T-helper 17 cell (primary cell): ENCODE measurements around the gene S100A5. TPM values are rescaled to one million over a fixed set of nuclear protein-coding genes. Genes with fewer than 3 reads are reported as not detected.

Source experiments
- ATAC-seq: fragments of 150-1000 bp; cut with Tn5 transposase; 2 replicates; pipeline ENCODE4 v1.10.0; 2021; ENCODE audit warnings: mild to moderate bottlenecking, moderate library complexity
- DNase-seq, 3 donors: peaks; one replicate each; pipeline versions ENCODE4 v3.0.0 to v3.0.0-alpha.2; 2020 to 2021
- H3K9me3 ChIP-seq: one replicate; pipeline ENCODE4 v1.7.0; 2013; ENCODE audit warnings: low read length, mild to moderate bottlenecking; ENCODE audit not compliant: control insufficient read depth, poor library complexity, severe bottlenecking
- H3K27ac Mint-ChIP-seq: one replicate; pipeline ENCODE4 v1.8.0; 2022; ENCODE audit warnings: mild to moderate bottlenecking, moderate library complexity, mixed read lengths
- H3K27me3 Mint-ChIP-seq: one replicate; pipeline ENCODE4 v1.8.0; 2022; ENCODE audit warnings: mixed read lengths
- H3K36me3 Mint-ChIP-seq: one replicate; pipeline ENCODE4 v1.8.0; 2022; ENCODE audit warnings: low read depth, mixed read lengths
- H3K4me1 Mint-ChIP-seq: one replicate; pipeline ENCODE4 v1.8.0; 2022; ENCODE audit warnings: mild to moderate bottlenecking, mixed read lengths
- H3K4me3 Mint-ChIP-seq: one replicate; pipeline ENCODE4 v1.8.0; 2022; ENCODE audit warnings: mild to moderate bottlenecking, moderate library complexity, mixed read lengths
- total RNA-seq, 4 donors: library from RNA in 2 of 4; stranded (reverse) in 2 of 4; gene quantifications; one replicate each; pipeline ENCODE4 v1.2.3 and lab custom pipeline; 2022 to 2026

Gene S100A5
- total RNA-seq, 2 donors from 2014 or later: 1.1 TPM; not detected in 1

GRCh38 chr1:153548722-153549688 is 8.3 kb upstream of the S100A5 start, which contains the start of gene S100A3:
Gene S100A3 (minus strand): TSS chr1:153549258. CDS start chr1:153548485, 773 bp downstream.
- peaks cover 12% of the 10 kb centered on the region for H3K36me3 Mint-ChIP-seq
- H3K27ac Mint-ChIP-seq: peak within 1 kb of the TSS; percentile 41
- peaks cover 36% of the 10 kb centered on the region for H3K4me1 Mint-ChIP-seq
- H3K4me3 Mint-ChIP-seq: no peak within 1 kb of the TSS
- DNase-seq: no peak
- no peak for ATAC-seq
- no peaks in the 10 kb centered on the region for H3K9me3 ChIP-seq
- no peaks in the 10 kb centered on the region for H3K27me3 Mint-ChIP-seq

- DNase-seq: no peak
- H3K36me3 Mint-ChIP-seq: peaks cover 12% of the 10 kb centered on the region
- H3K27me3 Mint-ChIP-seq: no peaks in the 10 kb centered on the region
- H3K9me3 ChIP-seq: no peaks in the 10 kb centered on the region
- no peak overlapping the region for H3K4me3 Mint-ChIP-seq
- ATAC-seq: no peak
- peak overlapping the region; percentile 41 for H3K27ac Mint-ChIP-seq
- peaks cover 38% of the 10 kb centered on the region for H3K4me1 Mint-ChIP-seq
Observed at GRCh38 chr1:153547560-153548551, 7.1 kb upstream of the S100A5 start.

GRCh38 chr1:153546796-153547559 is 6.2 kb upstream of the S100A5 start:
- H3K4me1 Mint-ChIP-seq: peaks cover 45% of the 10 kb centered on the region
- peak overlapping the region; percentile 98 for H3K4me3 Mint-ChIP-seq
- ATAC-seq: no peak
- no peaks in the 10 kb centered on the region for H3K27me3 Mint-ChIP-seq
- peaks cover 12% of the 10 kb centered on the region for H3K36me3 Mint-ChIP-seq
- H3K9me3 ChIP-seq: no peaks in the 10 kb centered on the region
- H3K27ac Mint-ChIP-seq: peak overlapping the region; percentile 96
- DNase-seq: no peak

GRCh38 chr1:153546371-153546770 is 5.6 kb upstream of the S100A5 start:
- H3K9me3 ChIP-seq: no peaks in the 10 kb centered on the region
- Mint-ChIP-seq H3K4me1 (peaks cover 50% of the 10 kb centered on the region), H3K27me3 (no peaks in the 10 kb centered on the region), H3K36me3 (peaks cover 12% of the 10 kb centered on the region), H3K27ac (peak overlapping the region; percentile 96), H3K4me3 (peak overlapping the region; percentile 98)
- DNase-seq: no peak
- ATAC-seq: no peak

- DNase-seq: peak; percentile 61 to 78 (median 61)
- H3K4me3 Mint-ChIP-seq: peak within 1 kb of the TSS; percentile 98
- H3K36me3 Mint-ChIP-seq: peaks cover 12% of the 10 kb centered on the region
- no peaks in the 10 kb centered on the region for H3K9me3 ChIP-seq
- H3K4me1 Mint-ChIP-seq: peaks cover 59% of the 10 kb centered on the region
- ATAC-seq: peak; percentile 80
- H3K27ac Mint-ChIP-seq: peak within 1 kb of the TSS; percentile 96
- no peaks in the 10 kb centered on the region for H3K27me3 Mint-ChIP-seq
Observed at GRCh38 chr1:153545067-153546055, 4.6 kb upstream of the S100A5 start, which contains the start of gene S100A4. Gene S100A4 (minus strand): TSS chr1:153545806. CDS start chr1:153544794, 1,012 bp downstream.

- peaks cover 64% of the 10 kb centered on the region for H3K4me1 Mint-ChIP-seq
- ATAC-seq (no peak), DNase-seq (no peak)
- H3K9me3 ChIP-seq: no peaks in the 10 kb centered on the region
- no peaks in the 10 kb centered on the region for H3K27me3 Mint-ChIP-seq
- H3K27ac Mint-ChIP-seq: peak overlapping the region; percentile 96
- H3K4me3 Mint-ChIP-seq: peak overlapping the region; percentile 98
- peaks cover 12% of the 10 kb centered on the region for H3K36me3 Mint-ChIP-seq
Observed at GRCh38 chr1:153544453-153545066, 3.8 kb upstream of the S100A5 start.

GRCh38 chr1:153543736-153544135 is 3.0 kb upstream of the S100A5 start:
- H3K9me3 ChIP-seq: no peaks in the 10 kb centered on the region
- DNase-seq (no peak), ATAC-seq (no peak)
- Mint-ChIP-seq H3K4me3 (peak overlapping the region; percentile 98), H3K27ac (peak overlapping the region; percentile 96), H3K36me3 (peaks cover 12% of the 10 kb centered on the region), H3K4me1 (peaks cover 67% of the 10 kb centered on the region), H3K27me3 (no peaks in the 10 kb centered on the region)

GRCh38 chr1:153542956-153543711 is 2.4 kb upstream of the S100A5 start:
- no peak for DNase-seq
- no peak for ATAC-seq
- H3K36me3 Mint-ChIP-seq: peaks cover 12% of the 10 kb centered on the region
- peaks cover 69% of the 10 kb centered on the region for H3K4me1 Mint-ChIP-seq
- no peaks in the 10 kb centered on the region for H3K27me3 Mint-ChIP-seq
- H3K27ac Mint-ChIP-seq: peak overlapping the region; percentile 96
- H3K4me3 Mint-ChIP-seq: peak overlapping the region; percentile 98
- no peaks in the 10 kb centered on the region for H3K9me3 ChIP-seq

GRCh38 chr1:153541641-153542590 is 1.2 kb upstream of the S100A5 start:
- Mint-ChIP-seq H3K36me3 (peaks cover 12% of the 10 kb centered on the region), H3K27ac (peak overlapping the region; percentile 96), H3K27me3 (no peaks in the 10 kb centered on the region), H3K4me3 (peak overlapping the region; percentile 98), H3K4me1 (peaks cover 69% of the 10 kb centered on the region)
- ATAC-seq (no peak), DNase-seq (no peak)
- no peaks in the 10 kb centered on the region for H3K9me3 ChIP-seq
